HL-60/S4 (cell line): ENCODE data around the gene DDX51.
"Not testable (repeated sequence)": the region's sequence is repeated elsewhere in the genome, so short reads cannot be mapped to it uniquely, and the experiment has no call there.

Experiments used
- in situ Hi-C: fragments of 300-500 bp; cut with MboI; formaldehyde crosslinking; loops from 2 replicates; pipeline ENCODE4 v1.14.3; 2022; ENCODE audit warnings: low sequenced_read_pairs

DDX51 gene

DNA sequence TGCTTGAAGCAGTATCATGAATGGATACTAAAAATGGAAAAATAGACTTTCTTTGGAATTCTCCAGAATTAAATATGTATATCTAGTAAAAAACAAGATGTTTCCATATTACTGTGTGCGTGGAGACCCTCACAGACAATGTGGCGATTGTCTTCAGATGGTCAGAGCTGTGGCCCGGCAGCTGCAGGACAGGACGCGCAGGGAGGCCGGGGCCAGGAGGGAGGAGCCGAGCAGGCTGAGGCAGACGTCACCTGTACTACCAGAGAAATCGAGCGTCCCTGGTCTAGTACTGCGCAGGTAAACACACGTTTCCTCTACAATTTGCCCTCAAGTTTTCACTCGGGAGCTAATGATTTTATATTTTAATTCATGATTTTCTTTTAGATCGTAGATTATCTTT is 22.8 kb downstream of the DDX51 start:
- in situ Hi-C loops, result no loop called here

DNA sequence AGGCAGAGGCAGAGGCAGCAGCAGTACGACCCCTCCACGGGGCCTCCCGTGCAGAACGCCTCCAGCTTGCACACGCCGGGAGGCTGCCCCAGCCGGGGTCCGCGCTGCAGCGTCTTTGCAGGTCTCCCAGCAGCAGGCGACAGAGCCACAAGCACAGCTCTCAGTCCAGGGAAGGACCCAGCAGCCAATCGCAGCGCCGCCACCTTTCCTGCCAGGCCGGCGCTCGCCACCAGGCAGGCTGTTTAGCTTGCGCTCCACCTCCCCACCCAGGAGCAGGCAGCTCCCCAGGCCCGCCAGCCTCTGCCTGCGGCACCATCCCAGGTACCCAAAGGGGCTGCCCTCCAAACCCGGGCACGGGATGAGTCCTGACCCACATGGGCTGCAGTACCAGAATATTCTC is 25.2 kb downstream of the DDX51 start:
- in situ Hi-C loops, result no loop called here

DNA sequence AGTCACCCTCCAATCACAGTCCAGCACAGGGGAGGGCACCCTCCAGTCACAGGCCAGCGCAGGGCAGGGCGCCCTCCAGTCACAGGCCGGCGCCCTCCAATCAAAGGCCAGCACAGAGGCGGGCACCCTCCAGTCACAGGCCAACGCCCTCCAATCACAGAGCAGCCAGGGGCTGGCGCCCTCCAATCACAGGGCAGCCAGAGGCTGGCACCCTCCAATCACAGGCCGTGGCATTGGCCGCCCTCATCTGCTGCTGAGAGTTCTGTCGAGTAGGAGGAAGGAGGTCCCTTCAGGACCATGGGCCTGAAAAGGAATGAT is 26.6 kb downstream of the DDX51 start:
- in situ Hi-C loops, result no loop called here

DNA sequence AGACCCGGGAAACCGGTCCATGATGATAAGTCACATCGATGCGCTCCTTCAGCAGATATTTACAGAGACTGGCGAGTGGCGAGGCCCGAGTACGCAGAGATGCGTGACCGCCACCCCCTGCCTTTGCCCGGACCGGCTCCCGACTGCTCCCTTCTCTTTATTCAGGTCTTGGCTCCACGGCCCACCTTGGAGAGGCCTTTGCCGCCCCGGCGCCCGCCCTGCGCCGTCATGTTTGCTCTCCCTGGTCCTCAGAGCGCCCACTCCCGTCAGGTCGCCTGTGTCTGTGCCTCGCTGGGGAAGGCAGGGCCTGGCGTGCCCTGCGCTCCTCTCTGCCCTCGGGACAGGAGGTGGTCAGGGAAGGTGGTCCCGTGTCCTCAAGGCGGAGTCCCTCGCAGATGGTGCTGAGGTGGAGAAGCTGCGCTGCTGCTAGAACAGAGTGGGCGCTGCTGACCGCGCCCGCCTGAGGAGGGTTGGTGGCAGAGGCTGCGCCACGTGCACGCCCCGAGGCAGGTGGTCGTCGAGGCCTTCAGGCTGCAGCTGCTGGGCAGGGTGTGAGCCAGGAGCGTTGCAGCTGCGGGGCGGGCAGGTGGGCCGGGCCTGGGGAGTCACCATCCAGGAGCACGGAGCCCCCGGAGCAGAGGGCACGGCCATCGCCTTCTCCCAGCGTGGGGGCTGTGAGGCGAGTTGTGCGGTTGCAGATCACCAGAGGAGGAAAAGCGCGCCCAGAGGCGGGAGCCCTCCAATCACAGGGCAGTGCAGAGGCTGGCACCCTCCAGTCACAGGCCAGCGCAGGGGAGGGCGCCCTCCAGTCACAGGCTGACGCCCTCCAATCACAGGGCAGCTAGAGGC is 27.2 kb downstream of the DDX51 start:
- in situ Hi-C loops, result no loop called here

DNA sequence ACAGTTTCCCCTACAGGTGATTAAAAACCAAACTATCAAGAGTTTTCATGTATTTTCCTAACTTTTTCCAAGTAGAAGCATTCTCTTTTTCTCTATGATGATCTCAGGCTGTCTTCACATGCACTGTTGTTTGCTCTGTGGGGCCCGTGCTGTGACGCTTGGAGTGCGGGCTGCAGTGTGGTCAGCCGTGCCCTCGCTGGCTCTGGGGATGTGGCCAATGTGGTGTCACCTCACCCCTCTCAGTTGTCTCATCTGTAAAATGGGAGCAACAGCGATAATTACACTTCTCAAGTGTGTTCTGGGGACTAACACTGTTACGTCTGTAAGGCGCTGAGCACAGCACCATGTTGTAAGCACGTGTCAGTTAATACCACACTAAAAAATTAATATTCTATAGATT is 28.6 kb downstream of the DDX51 start:
- in situ Hi-C loops, result no loop called here

DNA sequence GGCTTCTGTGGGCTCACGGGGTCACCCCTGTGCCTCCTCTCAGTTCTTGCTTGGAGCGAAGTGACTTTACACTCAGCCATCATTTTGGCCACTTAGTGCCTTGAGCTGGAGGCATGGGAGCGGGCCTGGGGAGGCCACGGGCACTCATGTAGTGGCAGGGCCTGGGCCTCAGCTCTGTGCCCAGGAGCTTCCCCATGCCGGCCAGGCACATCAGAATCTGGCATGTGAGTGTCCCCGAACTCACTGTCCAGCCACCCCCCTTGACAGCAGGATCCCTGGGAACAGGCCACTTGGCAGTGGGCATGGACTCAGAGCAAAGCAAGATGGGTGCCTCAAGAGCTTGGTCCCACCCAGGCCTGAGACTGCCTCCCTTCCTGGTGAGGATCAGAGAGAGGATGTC is 29.5 kb downstream of the DDX51 start:
- in situ Hi-C loops, result no loop called here

DNA sequence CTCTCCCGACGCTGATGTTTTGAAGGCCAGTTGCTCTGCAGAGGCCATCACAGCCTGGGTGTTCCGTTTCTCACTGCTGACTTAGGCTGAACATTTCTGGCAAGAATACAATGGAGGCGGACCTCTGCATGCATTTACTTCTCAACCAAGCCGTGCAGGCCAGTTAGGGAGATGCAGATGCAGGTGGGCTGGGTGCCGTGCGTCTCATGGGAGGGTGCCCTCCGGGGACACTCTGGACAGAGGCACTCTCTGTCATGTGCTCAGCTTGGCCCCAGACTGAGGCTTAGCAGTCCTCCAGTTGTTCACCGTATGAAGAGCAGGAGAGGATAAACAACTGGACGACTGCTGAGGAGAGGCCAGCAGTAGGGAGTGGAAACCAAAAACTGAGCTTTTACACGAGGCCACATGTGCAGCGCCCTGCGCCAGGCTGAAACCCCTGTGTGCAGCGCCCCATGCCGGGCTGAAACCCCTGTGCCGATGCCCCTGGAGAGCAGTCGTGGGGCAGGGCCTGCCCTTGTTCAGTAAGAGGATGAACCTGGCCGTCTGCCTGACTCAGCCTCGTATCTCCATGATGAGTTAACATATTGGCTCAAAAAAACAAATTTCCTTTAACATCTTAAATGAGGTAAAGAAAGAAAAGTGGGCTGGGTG is 32.3 kb downstream of the DDX51 start:
- in situ Hi-C loops, result no loop called here

DNA sequence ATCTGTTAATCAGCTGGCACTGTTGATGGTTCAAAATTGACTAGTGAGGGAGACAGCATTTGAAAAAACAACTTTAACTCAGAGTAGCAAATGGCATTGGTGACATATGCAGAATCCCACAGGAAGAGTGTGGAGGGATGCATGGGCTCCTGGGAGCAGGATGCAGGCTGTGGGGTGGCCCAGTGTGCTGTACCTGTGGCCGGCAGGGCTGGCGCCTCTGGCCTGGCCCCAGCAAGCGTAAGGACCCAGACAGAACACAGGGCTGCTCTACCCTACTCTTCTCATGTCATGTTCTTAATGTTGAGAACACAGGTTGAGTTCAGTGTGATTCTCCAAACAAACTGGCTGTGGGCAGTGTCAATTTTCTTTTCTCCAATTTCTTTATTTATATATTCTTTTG is 33.4 kb downstream of the DDX51 start:
- in situ Hi-C loops, result no loop called here

DNA sequence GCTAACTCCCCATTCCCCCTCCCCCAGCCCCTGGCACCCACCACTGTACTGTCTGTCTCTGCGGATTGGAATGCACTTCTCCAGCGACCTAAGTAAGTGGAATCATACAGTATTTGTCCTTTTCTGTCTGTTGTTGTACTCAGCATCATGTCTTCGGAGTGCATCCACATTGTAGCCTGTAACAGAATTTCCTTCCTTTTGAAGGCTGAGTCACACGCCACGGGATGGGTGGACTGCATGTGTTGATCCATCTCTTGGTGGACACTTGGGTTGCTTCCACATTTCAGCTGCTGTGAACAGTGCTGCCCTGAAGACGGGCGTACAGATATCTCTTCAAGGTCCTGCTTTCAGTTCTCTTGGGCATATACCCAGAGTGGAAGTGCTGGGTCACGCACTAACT is 34.4 kb downstream of the DDX51 start:
- in situ Hi-C loops, result no loop called here

DNA sequence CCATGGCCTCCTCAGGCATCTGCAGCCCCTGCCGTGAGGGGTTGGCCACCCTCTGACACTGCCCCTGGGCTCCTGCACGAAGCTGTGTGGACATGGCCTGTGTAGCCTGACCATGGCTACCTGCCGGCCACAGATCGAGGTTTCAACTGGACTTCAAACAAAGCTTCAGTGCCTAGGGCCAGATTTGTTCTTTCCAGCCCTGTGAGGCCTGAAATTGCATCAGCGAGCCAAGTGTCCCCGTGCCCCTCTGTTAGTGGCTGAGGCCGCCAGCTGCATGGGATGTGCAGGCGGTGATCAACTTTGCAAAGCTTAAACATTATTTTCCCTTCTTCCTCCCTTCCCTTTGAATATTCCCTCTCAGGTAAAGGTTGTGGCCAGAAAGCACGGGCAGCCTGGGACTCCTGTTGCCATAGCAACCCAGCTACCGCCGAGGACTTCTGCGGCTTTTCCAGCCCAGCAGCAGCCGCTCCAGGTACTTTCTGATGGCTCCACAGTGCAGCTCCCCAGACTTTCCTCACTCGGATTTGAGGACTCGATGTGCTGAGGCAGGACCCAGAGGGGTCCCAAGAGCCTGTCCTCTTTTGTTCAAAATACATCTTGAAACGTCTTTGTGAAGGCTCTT is 35.8 kb downstream of the DDX51 start:
- in situ Hi-C loops, result no loop called here

DNA sequence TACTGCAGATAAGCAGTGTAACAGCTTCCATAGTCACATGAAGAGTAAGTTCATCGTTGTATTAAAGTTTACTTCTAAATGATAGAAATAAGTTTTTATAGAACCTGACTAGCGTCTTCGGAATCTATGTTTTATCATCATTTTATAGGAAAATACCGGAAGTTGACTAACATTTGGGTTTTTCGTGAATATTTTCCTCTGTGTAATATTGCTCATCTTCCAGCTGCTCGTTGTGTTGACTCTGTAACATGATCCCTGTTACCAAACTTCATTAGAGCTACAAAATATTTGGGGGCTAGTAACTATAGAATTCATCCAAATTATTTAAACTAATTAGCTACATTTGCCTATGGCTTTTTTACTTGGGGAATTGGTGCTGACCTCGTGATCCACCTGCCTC is 37.2 kb downstream of the DDX51 start:
- in situ Hi-C loops, result no loop called here

DNA sequence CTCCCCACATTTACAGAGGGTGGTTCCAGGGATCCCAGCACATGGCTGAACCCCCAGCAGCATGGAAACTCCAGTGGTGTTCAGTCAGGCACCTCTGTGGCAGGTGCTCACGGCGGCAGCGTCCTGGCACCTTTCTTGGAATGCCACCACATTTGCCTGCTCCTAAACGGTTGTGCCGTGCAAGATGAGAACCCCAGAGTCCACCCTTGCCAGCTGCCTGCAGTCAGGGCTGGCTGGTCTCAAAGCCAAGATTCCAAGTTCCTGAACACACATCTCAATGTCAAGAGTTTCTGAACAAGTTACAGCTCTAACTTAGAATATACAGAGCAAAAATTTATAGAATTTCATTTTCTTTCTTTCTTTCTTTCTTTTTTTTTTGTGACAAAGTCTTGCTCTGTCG is 38.7 kb downstream of the DDX51 start:
- in situ Hi-C loops, result no loop called here

DNA sequence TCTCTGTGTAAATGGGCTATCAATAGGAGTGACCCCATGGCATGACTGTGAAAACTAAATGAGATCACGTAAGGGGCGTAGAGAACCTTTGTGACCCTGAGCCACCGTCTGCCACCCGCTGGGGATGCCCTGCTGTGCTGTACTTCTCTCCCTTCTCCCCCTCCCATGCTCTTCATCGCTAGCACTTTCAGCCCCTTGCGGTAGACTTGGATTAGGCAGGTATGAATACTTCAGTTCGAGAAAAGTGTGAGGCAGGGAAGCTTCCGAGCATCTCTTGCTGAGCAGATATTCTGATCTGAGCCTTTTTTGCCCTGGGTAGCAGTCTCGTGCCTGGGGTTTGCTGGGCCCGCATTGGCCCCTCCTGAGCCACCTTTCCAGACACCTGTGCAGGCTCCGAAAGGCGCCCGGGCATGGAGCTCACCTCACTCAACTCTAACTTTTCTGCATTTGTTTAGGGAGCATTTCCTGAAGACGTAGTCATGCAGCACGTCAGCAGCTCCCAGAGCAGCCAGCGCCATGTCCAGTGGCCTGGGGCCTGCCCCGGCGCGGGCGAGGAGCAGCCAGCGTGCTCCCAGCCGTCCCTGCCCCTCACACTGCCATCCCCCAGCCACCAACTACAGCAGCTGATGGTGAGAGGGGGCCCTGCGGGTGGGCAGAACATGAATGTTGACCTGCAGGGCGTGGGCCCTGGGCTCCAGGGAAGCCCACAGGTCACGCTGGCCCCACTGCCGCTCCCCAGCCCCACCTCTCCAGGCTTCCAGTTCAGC is 40.4 kb downstream of the DDX51 start:
- in situ Hi-C loops, result no loop called here

DNA sequence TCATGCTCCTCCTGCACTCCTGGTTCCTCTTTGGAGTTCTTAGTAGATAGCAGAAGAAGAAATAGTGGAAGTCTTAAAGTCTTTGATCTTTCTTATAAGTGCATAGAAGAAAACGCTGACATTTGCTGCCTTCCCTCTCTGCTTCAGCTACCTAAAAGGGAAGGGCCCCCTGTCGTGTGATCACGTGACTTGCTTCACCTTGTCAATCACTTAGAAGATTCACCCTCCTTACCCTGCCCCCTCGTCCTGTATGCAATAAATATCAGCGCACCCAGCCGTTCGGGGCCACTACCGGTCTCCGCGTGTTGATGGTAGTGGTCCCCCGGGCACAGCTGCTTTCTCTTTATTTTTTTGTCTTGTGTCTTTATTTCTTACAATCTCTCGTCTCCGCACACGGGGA is 41.0 kb downstream of the DDX51 start:
- in situ Hi-C loops, result not testable (repeated sequence)

DNA sequence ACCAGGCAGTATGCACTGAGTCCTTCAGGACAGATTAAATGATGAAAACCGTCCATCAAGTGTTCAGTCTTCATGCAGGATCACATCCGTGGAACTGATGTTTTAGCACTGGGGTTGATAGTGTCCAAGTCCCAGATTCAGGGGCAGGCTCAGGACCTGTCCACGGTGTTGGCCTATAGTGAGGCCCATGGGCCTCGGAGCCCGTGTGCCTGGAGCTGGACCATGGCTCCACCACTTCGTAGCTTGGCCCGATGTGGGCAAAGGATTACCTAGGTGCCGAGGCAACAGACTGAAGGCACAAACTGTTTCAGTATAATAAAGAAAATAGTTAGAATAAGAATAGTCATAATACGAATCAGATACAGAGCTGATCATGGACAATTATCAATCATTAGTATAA is 41.8 kb downstream of the DDX51 start:
- in situ Hi-C loops, result no loop called here

DNA sequence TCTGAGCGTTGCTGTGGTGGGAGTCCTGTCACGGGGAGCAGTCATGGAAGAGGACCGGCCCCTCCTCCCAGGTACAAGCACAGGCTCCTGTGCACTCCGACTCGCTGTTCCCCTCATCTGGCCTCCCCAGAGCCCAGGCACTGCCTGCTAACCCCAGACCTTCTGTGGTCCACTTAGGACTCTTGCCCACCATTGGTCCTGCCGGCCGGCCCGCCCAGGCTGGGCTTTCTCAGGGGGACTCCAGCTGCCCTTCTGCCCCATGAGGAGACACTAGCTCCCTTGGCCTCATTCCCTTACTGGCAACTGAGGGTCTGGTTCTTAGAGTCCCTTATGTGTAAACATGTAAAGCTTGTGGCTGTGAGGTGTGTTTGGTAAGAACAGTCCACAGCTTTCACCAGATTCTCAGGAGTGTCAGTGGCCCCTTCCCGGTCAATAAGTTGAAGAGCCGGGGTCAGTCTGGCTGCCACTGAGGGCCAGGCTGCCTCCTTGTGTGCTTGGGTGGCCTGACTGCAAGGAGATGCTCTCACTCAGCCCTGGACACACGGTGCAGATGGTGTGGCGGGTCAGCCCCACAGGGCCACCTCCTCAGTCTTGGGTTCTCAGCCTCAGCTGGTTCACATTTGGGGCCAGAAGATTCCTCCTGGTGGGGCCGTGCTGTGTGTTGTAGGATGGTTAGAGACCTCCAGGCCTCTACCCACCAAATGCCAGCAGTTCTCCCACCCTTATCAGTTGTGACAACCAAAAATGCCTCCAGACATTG is 43.6 kb downstream of the DDX51 start:
- in situ Hi-C loops, result no loop called here

DNA sequence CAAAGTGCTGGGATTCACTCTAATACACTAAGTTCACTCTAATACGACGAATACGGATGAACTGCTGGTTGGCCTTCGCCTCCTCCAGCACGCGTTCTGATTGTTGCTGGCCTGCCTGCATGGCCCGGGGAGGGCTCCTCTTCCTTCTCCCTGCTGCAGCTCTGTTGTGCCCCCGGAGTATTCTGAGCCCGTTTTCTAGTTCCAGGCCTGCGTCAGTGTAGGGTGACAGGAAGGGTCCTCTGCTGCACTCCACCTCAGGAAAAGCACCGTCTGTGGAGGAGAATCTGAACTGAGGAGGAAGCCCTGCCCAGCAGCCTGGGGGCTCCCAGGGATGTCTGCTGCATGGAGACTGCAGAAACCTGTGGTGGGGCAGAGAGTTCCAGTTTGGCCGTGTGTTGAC is 44.4 kb downstream of the DDX51 start:
- in situ Hi-C loops, result no loop called here

DNA sequence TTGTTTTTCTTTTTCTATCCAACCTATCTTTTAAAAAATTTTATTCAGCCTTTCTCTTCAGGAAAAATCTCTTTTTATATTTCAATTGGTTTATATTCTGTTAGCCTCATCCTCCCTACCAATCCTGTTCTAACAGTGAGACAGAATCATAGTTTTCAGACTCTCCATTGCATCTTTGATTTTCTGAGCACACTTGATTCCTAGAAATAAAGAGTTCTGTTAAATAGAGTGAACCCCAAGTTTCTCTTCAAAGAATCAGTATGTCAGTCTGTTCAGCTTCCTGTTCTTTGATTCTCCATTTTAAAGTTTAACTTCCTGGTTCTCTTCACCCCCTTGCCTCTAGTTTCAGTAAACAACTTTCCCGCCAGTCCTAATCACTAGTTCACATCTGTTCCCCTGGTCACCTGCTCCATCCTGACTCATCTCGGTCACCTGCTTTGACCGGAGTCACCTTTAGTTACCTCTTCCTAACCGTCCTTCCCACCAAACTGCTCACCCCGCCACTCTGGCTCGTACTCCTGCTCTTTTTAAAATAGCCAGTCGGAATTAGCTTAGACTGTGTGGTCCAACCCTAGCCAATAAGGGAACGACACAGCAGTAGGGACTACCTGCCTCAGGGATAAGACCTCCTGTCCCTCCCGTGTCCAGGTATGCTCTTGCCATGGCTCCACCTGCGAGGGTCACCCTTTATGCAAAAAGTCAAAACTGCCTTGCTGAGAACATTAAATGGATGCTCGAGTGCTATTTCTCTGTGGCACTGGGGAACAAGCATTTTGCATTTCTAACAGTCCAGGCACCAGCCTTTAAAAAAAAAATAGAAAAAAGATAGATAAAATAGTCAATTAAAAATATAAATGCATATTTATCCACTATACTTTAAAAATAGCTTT is 48.4 kb downstream of the DDX51 start:
- in situ Hi-C loops, result no loop called here

DNA sequence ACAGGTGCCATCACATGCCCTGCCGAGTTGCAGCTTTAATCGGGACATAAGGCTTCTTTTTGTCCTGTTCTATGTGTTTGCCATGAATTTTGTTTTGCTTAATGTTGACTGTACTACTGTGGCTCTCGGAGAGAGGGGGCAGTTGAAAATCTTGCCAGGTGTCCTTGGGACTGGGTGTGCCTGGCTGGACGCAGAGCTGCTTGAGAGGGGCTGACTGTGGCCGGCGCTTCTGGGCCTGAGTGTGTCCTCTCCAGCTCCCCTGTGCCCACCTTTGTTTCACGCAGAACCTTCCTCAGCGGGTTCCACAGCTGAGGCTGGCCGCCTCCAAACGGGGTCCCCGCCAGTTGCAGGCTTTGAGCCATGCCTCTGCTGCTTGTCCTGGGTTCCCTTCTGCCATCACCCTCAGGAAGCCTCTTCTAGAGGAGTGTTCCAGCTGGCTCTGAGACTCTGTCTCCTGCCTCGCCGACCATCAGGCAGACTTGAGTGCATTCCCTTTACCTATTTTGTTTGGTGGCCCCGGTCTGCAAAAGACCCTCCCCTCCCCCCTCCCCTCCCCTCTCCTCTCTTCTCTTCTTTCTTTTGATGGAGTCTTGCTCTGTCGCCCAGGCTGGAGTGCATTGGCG is 49.7 kb downstream of the DDX51 start:
- in situ Hi-C loops, result no loop called here
